Measurements from ENCODE around the gene MED9. TPM values are rescaled to one million over a fixed set of nuclear protein-coding genes. Genes with fewer than 3 reads are reported as not detected.

MED9 gene
- total RNA-seq, 2 experiments from 2014 or later = 21.8 to 27.5 TPM

GRCh38 chr17:17527534-17527933, 50.7 kb downstream of the MED9 start:
- no peak for TF ChIP-seq CTCF (conservative IDR thresholded peaks at IDR 0.05; ENCODE audit: low read length)
- no peak for TF ChIP-seq EZH2phosphoT487 (IDR thresholded peaks at IDR 0.05; ENCODE audit: borderline replicate concordance, low read depth, low read length)

GRCh38 chr17:17527956-17528500, 51.2 kb downstream of the MED9 start:
- intact Hi-C loops (cut with micrococcal nuclease; ENCODE audit: unreplicated experiment) = no loop called here
- POLR2A ChIA-PET = interaction anchor here (0.5 kb wide), 1 partner anchor 16 kb away, joined by 3 read pairs; no protein-coding TSS in a partner anchor
- Histone ChIP-seq H4K20me1 (ENCODE audit: insufficient read depth, low read length) (no peaks in the 10 kb centered on the region; the same call in 1 of the 2 replicates), H3K4me1 (ENCODE audit: insufficient read depth, low read length, poor library complexity, severe bottlenecking) (no peaks in the 10 kb centered on the region), H3K27ac (ENCODE audit: low read depth, low read length, poor library complexity, severe bottlenecking) (no peak overlapping the region), H3K79me2 (ENCODE audit: insufficient read depth, low read depth, low read length) (no peaks in the 10 kb centered on the region), H3K36me3 (ENCODE audit: insufficient read depth, low read length) (no peaks in the 10 kb centered on the region), H3K9me3 (ENCODE audit: low read length) (no peaks in the 10 kb centered on the region), H3K4me3 (ENCODE audit: low read depth, low read length, poor library complexity, severe bottlenecking) (no peak overlapping the region), H3K4me2 (ENCODE audit: low read length) (no peak overlapping the region), H2AFZ (ENCODE audit: low read length) (no peak overlapping the region), H3K9me2 (ENCODE audit: insufficient read depth, low read length) (no peaks in the 10 kb centered on the region)
- CTCF ChIA-PET (ENCODE audit: unreplicated experiment) = no interaction called here
- DNase-seq (ENCODE audit: low spot score) = no peak
- BruUV-seq (replicated peaks) = no TSS peak
- no peak for TF ChIP-seq EZH2phosphoT487 (IDR thresholded peaks at IDR 0.05; ENCODE audit: borderline replicate concordance, low read depth, low read length)
- TF ChIP-seq CTCF (conservative IDR thresholded peaks at IDR 0.05; ENCODE audit: low read length) = no peak

More at GRCh38 chr17:17527534-17527933, 50.7 kb downstream of the MED9 start:
- H3K9me2 ChIP-seq (ENCODE audit: insufficient read depth, low read length) = no peaks in the 10 kb centered on the region
- no peaks in the 10 kb centered on the region for H3K36me3 ChIP-seq (ENCODE audit: insufficient read depth, low read length)
- intact Hi-C loops (cut with micrococcal nuclease; ENCODE audit: unreplicated experiment) = no loop called here
- no peaks in the 10 kb centered on the region for H3K4me1 ChIP-seq (ENCODE audit: insufficient read depth, low read length, poor library complexity, severe bottlenecking)
- no TSS peak for BruUV-seq (replicated peaks)
- DNase-seq (ENCODE audit: low spot score) = no peak
- ChIA-PET POLR2A (no interaction called here), CTCF (ENCODE audit: unreplicated experiment) (no interaction called here)
- H3K4me3 ChIP-seq (ENCODE audit: low read depth, low read length, poor library complexity, severe bottlenecking) = no peak overlapping the region
- H3K79me2 ChIP-seq (ENCODE audit: insufficient read depth, low read depth, low read length) = no peaks in the 10 kb centered on the region
- no peaks in the 10 kb centered on the region; the same call in 1 of the 2 replicates for H4K20me1 ChIP-seq (ENCODE audit: insufficient read depth, low read length)
- H3K9me3 ChIP-seq (ENCODE audit: low read length) = no peaks in the 10 kb centered on the region
- no peak overlapping the region for H3K27ac ChIP-seq (ENCODE audit: low read depth, low read length, poor library complexity, severe bottlenecking)
- H2AFZ ChIP-seq (ENCODE audit: low read length) = no peak overlapping the region
- no peak overlapping the region for H3K4me2 ChIP-seq (ENCODE audit: low read length)

All from OCI-LY7 (cell line).